Stimulated activated CD8-positive, alpha-beta memory T cell treated with anti-CD3 and anti-CD28 coated beads, Interleukin-15, amount 100 ng/mL, for 48 hours (primary cell): ENCODE measurements around the gene GRIK2.

Source experiments
- DNase-seq, 2 donors: peaks; one replicate each; pipeline ENCODE4 v3.0.0-alpha.2; 2020; ENCODE audit warnings: low read depth in 2 of 2

The GRIK2 gene

DNA sequence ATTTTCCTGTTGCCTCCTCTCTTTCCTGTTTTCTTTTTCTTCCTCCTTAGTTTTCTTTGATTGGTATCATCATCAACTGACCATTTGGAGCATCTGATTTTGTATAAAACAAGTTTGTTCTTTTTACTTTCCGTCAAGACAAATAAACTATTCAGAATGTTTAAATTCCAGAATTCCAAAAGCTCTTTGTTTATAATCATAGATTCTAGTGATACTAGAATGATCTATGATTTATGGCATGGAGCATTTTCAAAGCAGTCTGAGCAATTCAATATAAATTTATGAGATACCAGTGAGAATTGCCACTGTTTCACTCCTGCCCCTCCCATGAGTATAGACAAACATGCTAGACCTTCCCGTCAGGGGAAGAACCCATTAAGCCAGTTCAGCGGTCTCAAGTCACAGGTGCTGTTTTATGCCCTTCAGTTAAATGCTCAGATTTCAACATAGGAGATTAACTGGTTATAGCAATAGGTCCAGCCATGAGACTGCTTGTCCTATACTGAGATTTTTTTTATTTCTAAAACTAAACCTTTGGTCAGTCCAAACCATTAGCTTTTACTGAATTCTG lies 60.7 kb downstream of the GRIK2 start:
- DNase-seq, result no peak

- no peak for DNase-seq
Observed at GRCh38 chr6:101458336-101458735, 64.8 kb downstream of the GRIK2 start.

DNA sequence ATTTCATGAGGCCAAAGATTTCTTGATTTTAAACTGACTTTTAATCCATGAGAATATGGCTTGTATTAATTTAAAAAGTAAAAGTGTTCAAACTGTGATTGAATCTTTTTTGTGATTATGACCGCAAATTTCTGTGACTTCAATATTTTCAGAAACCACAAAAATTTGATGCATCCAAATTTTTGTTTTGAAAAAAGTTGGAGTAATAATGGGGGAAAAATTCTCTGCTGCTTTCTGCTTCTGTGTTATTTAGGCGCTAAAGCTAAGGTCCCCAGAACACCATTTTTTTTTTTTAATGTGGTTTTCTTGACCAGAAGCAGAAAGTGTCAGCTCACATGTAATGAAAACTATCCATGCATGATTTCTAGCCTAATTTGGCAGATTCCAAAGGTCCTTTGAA lies 65.3 kb downstream of the GRIK2 start:
- DNase-seq, result no peak

- no peak for DNase-seq
Observed at GRCh38 chr6:101462576-101462975, 69.1 kb downstream of the GRIK2 start.

DNA sequence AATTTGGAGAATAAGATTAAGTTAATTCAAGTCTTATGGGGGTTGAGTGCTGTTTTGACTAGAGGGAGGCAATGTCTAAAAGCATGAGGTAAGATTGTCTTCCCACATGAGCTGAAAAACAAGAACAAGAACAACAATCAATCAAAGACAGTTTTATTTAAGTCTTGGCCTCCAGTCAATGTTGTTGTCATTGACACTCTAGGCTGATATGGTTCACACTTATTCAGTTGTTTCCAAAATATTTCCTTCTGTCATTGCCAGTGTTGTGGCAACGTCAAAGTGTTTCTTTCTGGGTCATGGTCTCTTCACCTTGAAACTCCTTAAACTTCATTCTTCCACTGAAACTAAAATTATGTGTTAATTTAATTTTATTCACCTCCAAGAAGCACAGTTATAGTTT lies 72.4 kb downstream of the GRIK2 start:
- DNase-seq, result no peak

- no peak for DNase-seq
Observed at GRCh38 chr6:101477436-101477835, 83.9 kb downstream of the GRIK2 start.

- no peak for DNase-seq
Observed at GRCh38 chr6:101478891-101479290, 85.4 kb downstream of the GRIK2 start.

- DNase-seq, result no peak
Observed at GRCh38 chr6:101482606-101483005, 89.1 kb downstream of the GRIK2 start.

GRCh38 chr6:101484781-101485180 lies 91.3 kb downstream of the GRIK2 start:
- DNase-seq, result no peak

GRCh38 chr6:101486124-101486523 lies 92.6 kb downstream of the GRIK2 start:
- DNase-seq, result no peak

- no peak for DNase-seq
Observed at GRCh38 chr6:101486726-101487125, 93.2 kb downstream of the GRIK2 start.

DNA sequence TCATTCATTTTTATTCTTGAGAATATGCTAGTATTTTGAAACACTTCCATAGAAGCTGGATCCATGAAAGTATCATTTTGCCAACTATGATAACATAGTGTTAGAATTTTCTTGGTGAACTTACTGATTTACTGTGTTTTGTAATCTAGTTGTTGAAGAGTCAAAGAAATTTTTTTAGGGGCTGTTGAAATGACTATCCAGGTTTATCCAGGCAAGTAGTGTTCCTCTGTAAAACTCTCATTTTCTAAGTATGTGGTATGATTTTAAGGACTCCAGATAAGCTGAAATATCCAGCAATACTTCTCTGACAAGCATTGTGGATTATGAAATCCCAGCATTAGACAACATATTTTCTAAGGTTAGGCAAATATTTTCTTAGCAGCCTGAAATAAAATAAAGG lies 95.9 kb downstream of the GRIK2 start:
- no peak for DNase-seq

GRCh38 chr6:101490857-101491256 lies 97.3 kb downstream of the GRIK2 start:
- no peak for DNase-seq

- DNase-seq, result no peak
Observed at GRCh38 chr6:101502818-101503217, 109.3 kb downstream of the GRIK2 start.

DNA sequence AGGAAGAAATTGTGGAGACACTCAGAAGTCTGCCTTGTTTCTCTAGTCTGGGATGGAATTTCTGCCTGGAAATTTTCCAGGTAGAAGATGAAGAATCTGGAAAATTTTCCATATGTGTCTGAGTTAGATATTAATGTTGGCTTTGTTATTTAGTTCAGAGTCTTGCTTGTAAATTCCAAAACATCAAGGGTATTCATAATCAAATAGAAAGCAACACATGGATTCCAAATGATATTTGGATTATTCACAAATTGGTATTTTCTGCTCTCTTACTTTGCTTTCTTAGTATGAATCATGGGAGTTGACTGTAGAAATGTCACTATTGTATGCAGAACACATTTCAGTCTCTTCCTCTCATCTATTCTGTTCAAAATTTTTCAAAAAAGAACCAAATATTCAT lies 116.0 kb downstream of the GRIK2 start:
- DNase-seq, result no peak

DNA sequence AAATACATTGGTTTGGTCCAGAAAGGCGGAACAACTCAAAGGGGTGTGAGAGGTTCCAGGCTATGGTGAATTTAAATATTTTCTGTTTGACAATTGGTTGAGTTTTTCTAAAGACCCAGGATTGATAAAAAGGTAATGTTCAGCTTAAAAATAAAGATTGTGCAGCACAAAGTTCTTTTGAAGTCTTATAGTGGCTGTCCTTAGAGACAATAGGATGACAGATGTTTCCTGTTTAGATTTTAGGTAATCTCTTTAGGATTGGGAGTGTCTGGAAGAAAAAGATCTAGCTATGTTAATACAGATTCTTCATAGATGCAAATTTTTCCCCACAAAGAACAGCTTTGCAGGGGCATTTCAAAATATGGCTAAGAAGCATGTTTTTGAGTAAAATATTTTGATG lies 119.7 kb downstream of the GRIK2 start:
- no peak for DNase-seq

- no peak for DNase-seq
Observed at GRCh38 chr6:101516578-101516977, 123.1 kb downstream of the GRIK2 start.

- no peak for DNase-seq
Observed at GRCh38 chr6:101517632-101518031, 124.1 kb downstream of the GRIK2 start.

DNA sequence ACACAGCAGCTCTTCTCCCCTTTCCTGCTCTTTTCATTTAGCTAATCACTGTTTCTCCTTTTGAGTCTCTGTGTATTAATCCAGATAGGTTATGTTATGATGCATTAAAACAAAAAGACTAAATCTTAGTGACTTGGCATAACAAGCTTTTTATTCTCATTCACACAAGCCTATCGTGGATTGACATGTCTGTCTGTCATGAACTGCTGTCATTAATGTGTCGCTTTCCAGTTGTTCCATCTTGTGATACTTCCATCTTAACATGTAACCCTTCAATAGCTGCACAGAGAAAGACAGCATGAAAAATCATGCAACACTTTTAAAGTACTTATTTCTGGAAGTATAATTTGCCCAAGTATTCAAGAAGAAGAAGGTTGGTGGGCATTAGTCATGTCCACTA lies 128.7 kb downstream of the GRIK2 start:
- no peak for DNase-seq

GRCh38 chr6:101527467-101527866 lies 134.0 kb downstream of the GRIK2 start:
- DNase-seq, result no peak

- no peak for DNase-seq
Observed at GRCh38 chr6:101528801-101529200, 135.3 kb downstream of the GRIK2 start.

DNA sequence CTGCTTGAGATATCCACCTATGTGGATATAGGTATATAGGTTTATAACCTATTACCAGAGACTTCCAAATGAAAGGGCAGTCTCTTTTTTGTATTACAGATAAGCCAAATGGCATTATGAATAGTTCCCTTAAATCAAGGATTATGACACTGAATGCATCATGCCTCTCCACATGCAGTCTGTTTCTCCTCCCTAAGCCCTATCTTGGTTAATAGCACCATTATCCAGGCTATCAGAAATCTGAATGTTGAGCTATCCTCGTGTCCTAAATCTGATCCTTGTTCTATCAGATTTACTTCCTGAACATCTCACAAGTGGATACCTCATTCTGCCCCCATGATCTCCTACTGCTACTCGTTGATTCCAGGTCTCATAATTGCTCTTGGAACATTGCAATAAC lies 138.0 kb downstream of the GRIK2 start:
- no peak for DNase-seq

DNA sequence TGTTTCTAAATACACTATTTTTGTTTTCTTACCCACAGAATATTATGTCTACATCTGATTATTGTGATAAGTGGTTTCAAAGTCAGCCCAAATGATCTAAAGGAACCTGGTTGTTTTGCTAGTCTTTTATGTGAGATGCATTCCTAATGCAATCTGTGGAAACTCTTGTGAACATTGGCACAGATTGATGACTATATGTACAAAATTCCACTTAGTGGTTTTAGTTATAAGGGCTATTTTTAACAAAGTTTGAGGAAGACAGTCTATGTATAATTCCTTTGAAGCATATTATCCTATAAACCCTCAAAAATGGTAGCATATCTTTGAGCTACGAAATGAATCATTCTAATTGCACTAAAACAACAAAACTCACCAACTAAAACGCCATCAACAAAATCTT lies 140.9 kb downstream of the GRIK2 start:
- no peak for DNase-seq

- no peak for DNase-seq
Observed at GRCh38 chr6:101534821-101535220, 141.3 kb downstream of the GRIK2 start.
